GM19397 (cell line): ENCODE results near the gene BTD.
A peak's percentile ranks its signal among the peaks of the same experiment; 100 is the strongest.

Source experiments
- ATAC-seq: cut with Tn5 transposase; IDR thresholded peaks from one replicate; pipeline ENCODE4 v1.9.1; 2021; ENCODE audit warnings: mild to moderate bottlenecking, moderate library complexity; ENCODE audit not compliant: unreplicated experiment

The BTD gene, protein sequence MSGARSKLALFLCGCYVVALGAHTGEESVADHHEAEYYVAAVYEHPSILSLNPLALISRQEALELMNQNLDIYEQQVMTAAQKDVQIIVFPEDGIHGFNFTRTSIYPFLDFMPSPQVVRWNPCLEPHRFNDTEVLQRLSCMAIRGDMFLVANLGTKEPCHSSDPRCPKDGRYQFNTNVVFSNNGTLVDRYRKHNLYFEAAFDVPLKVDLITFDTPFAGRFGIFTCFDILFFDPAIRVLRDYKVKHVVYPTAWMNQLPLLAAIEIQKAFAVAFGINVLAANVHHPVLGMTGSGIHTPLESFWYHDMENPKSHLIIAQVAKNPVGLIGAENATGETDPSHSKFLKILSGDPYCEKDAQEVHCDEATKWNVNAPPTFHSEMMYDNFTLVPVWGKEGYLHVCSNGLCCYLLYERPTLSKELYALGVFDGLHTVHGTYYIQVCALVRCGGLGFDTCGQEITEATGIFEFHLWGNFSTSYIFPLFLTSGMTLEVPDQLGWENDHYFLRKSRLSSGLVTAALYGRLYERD

DNA sequence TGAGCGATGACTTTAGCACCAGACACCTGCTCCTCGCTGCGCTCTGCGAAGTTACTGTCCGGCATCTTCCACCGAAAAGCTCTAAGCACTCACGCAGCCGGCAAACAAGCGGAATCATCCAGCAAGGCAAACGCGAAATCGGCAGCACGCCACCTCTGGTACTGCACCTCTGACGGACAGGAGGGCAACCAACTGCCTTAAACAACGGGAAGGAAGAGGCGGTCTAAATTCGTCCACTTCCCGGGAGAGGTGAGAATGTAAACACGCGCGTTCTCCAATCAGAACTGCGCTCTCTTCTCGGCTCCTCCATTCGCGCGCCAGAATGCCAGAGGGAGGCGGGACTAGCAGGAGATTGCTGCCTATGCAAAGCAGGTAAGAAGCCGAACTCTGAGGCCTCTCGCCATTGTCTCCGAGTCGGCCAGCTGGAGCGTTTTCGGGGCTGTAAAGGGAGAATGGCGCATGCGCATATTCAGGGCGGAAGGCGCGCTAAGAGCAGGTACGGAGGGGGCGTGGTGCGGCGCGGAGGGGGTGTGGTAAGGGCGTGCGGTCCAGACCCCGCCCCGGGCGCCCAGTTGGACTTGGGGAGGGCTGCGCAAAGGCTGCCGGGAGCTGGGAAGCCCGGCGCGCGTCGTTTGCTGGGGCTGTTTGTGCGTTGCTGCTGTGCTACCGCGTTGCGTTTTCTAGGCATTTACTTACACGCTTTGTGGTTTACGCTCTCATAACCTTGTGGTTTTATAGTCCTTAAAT lies at the start of gene BTD, which contains the start of gene HACL1:
Gene BTD, plus strand, starts transcription at position 347 of the 747 bp plus-strand sequence. CDS start 33,695 bp downstream, outside the sequence.
Gene HACL1, minus strand, starts transcription at position 171 of the 747 bp plus-strand sequence. Its CDS starts 106 bp downstream, at position 65.
- peak; percentile 94 for ATAC-seq

DNA sequence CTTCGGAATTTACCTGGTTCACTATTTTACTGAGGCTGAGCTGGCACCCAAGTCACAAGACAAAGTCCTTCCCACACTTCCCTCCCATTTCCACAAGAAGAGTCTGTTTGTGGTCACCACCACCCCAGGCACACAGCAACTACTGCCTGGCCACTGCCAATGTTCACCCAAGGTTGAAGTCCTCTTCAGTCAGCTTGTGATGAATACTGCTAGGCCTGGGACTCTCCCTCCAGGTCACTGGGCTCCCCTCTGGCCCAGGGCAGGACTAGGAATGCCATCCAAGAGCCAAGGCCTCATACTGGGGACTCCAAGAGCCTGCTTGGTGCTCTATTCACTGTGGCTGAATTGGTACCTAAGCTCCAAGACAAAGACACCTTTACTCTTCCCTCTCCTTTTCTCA lies 49.6 kb upstream of the BTD start:
- ATAC-seq: no peak

DNA sequence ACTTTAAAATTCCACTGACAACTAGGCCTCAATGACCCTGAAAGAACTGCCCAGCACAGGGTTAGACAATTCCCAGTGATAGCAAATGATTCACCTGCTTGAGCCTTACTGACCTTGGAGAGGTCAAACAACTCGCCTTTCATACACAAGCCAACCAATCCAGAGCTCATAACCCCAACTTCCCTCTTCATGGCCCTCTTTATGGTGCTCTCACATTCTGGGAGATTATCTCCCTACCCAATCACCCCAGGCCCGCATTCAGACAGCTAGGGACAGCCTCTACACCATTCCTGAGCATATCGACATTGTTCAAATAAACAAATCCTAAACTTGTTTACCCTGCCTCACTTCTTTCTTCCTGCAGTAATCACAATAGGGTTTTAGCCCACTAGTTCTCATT lies 47.8 kb upstream of the BTD start:
- no peak for ATAC-seq

DNA sequence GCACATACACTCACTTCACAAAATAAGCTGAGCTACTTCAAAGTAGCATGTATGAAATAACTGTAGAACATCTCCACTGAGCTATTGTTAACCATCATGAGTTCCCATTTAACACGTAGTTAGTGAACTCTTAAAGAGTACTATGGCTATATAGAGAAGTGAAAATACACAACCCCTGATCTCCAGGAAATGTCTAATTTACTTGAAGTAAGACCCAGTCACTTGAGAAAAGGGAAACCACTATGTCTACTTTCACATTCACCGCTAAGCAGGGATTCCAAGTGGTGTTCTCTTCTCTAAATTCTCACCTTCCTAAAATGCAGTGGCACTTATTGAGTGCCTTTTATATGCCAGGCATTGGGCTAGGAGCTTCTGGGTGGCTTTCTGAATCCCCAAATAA lies 45.0 kb upstream of the BTD start:
- ATAC-seq: peak; percentile 73

DNA sequence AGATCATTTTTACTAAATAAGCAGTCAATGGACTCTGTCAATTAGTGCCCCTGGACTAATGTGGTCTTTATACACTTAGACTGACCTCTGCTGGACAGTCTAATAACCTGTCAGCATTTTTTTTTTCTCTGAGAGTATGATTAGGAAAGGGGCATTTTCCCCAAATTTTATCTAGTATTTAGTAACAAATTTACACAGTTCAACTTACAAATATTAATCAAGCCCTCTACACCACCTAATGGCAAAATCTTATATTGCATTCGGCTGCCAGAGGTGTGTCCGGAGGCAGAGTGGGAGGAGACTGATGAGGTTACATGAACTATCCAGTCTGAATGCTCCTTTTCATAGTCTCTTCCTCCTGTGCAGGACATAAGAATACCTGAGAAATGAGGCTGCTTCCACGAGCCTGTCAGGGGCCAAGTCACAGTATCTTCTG lies 44.0 kb upstream of the BTD start:
- ATAC-seq: peak; percentile 59

DNA sequence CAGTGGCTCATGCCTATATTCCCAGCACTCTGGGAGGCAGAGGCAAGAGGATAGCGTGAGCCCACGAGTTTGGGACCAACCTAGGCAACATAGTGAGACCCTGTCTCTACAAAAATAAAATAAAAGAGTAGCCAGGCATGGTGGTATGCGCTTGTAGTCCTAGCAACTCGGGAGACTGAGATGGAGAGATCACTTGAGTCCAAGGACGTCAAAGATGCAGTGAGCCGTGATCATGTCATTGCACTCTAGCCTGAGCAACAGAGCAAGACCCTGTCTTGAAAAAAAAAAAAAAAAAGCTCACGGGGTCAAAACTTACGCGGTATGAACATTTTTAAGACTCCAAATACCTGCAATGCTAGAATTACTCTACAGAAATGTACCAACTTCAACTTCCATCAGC lies 43.0 kb upstream of the BTD start:
- ATAC-seq: no peak

DNA sequence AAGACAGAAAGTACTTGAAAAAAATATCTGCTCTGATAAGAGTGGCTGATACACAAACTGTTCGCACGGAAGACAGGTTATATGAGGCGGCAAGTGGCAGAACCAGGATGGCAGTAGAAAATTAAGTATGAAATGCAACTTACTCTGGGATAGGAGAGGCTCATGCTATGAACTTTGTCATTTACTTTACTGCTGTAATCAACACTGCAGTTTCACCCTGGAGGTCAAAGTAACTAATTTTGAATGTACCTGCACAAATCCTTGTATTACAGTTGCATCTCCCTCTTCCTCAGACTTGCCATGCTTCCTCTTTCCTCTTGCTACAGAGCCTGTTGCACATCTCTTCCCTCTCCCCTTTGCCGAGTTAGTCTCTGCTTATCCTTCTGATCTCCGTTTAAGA lies 39.0 kb upstream of the BTD start:
- ATAC-seq: no peak

DNA sequence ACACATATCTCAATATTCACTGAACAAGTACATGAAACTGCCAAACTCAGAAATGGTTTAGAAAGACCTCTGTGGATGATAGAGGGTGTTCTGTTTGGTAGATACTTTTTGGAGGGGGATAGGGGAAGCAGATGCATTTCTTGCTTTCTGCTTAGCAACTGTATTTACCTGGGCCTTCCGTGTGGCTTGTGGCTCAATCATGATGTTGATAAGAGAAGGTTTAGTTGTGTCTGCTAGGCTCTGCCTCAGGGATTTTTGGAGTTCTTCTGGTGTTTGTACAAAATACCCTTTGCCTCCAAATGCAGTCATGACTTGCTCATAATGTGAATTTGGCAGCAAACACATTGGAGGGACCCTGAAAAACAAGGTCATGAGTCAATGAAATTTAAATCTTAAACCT lies 38.4 kb upstream of the BTD start:
- no peak for ATAC-seq

DNA sequence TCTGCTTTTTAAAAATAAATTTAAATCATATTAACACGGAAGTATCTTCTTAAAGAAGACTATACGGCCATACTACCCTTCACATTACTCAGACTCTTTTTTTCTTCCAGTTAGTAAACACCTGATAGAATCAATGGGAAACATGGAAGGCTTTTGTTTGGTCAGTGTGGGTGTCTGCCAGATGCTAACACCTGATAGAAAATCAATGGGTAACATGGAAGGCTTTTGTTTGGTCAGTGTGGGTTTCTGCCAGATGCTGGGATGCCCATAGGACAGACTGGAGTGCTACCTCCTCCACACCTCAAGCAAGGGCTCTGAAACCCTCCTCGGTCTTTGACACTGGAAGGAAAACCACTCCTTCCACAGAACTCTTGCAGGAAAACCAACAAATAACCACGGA lies 29.4 kb upstream of the BTD start:
- ATAC-seq: no peak

DNA sequence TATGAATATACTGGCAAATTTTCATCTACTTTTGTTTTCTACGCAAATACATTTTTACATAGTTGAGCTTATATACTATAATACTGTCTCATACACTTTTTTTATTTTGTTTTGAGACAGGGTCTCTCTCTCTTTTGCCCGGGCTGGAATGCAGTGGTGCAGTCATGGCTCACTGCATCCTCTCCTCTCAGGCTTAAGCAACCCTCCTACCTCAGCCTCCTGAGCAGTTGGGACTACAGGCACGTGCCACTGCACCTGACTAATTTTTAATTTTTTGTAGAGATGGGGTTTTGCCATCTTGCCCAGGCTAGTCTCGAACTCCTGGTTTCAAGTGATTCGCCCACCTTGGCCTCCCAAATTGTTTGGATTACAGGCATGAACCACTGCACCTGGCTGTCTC lies 26.1 kb upstream of the BTD start:
- ATAC-seq: no peak

DNA sequence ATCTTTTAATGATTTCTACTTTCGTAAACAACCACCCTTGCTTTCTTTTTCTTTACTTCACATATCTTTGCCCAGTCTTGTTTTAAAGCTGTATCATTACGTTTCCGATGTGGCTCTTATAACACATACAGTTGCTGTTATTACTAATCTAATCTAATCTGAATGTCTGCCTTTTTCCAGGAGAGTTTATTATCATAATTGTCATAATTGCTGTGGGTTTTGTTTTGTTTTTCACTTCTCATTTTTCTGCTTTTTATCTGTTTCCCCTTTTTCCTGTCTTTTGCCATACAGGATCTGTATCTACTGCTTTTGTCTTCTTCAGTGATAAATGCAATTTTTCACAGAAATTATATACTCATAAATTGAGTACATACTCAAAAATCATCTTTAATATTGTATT lies 25.1 kb upstream of the BTD start:
- ATAC-seq: no peak

DNA sequence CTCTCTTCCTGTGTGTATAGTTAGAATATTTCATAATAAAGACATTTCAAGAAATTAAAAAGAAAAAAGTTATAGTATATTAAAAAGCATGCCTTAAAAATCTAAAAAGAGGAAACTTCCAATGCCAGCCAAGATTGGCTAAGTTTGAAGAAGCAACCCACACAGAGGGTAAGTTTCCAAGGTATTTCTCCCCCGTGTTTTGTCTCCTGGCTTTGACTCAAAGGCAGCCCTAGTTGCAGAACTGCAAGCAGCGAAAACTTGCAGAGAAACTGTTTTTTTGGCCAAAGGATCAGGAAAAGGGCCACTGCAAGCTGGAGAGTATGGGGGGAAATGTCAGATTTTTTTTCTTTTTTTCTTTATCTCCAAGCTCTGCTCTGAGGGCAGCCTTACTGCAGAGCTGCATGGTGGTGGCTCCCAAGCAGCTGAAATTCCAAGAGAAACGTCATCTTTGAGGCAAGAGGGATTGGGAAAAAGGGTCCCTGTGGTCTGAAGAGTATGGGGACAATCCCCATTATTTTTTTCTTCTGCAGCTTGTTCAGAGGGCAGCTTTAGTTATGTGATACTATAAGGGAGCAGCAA lies 23.2 kb upstream of the BTD start:
- ATAC-seq: no peak

DNA sequence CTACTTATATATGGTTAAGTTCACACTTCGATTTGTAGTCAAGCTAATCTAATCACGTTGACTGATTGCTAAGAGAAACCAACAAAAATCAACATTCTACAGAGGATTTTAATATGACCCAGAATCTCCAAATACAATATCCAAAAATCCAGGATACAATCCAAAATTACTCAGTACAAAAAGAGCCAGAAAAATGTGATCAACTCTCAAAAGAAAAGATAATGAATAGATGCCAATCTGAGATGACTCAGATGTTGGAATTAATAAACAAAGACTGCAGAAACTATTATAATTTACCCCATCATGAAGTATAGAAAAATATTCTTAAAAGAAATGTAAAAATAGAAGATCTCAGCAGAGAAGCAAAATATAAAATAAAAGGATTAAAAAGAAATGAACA lies 22.5 kb upstream of the BTD start:
- ATAC-seq: no peak

DNA sequence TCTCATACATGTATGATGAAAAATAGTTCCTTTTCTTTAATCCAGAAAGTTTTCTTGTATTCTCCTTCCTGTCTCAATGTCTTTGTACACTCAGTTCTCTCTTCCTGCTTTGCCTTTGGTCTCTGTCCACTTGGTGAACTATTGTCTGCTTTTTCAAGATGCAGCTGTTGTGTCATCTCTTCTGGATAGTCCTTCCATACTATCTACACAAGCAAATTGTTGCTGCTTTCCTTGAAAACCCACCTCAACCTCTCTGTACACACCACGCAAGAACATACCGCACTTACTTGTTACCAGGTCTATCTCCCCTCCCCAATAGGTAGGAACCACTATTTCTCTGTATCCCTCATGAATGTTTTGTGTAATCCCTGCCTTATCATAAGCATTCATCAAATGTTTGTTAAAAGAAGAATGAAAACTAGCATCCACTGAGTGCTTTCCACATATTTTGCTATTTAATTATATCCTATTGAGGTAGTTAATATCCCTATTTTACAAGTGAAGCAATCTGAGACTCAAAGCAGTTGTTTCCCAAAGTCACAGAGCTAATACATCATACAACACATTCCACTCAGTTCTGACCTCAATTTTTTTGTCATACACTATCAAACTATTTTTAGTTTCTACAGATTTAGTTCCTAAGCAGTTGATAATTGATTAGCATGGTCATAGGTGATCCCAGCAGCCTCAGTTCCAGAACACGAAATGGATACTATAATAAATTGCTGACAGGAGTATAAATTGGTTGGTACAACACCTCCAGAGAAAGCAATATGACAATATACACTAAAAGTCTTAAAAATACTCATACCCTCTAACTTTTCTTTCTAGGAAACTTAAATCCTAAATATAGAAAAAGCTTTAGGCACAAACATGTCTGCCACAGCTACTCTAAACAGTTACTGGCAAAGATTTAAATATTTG lies 19.8 kb upstream of the BTD start:
- ATAC-seq: no peak

DNA sequence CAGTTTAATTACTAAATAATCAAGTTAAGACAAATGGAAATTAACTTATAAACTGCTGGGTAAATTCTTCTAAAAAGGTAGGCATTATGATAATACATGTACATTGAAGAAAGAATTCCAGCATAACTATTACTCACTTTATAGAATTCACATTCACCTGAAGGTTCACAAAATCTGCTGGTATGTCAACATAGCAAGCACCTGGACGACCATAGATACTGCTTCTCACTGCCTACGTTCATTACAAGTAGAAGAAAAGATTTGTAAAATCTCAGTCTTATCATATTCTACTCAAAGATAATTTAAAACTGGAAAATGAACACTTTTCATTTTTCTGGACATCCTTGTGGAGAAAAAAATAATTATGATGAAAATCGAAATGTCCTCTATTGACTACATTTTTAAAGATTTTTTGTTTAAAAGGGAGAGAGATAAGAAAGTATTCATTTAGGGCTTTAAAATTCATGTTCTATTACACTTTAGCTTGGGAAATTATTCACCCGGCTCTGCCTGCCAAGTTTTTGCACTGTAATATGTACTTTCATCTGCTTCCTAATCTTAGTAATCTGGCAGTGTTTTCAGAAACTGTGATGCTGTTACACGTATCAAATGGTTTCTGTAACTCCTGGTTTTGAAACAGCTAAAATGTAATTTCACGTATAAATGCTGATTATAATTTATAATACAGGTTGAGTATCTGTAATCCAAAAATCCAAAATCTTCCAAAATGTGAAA lies 16.3 kb upstream of the BTD start:
- no peak for ATAC-seq

DNA sequence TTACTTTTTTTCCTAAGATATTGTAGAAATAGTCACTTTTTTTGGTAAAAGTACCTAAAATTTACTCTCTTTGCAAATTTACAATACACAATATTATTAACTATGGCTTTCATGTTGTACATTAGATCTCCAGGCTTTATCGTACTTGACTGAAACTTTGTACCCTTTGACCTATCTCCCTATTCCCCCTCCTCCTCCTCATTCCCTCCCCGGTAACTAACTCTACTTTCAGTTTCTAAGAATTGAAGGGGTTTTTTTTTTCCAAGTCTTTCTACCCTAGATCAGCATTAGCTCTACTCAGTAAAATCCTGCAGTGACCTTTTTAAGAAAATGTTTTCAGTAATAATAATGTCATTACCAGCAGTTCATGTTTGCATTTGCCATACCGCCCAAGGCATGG lies 10.3 kb upstream of the BTD start:
- ATAC-seq: no peak

DNA sequence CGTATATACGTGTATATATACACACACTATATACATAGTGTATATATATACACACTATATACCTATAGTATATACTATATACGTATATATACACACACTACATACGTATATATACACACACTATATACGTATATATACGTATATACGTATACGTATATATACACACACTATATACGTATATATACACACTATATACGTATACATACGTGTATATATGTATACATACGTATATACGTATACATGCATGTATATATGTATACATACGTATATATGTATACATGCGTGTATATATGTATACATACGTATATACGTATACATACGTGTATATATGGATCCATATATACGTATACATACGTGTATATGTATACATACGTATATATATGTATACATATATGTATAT lies 9.6 kb upstream of the BTD start:
- no peak for ATAC-seq

DNA sequence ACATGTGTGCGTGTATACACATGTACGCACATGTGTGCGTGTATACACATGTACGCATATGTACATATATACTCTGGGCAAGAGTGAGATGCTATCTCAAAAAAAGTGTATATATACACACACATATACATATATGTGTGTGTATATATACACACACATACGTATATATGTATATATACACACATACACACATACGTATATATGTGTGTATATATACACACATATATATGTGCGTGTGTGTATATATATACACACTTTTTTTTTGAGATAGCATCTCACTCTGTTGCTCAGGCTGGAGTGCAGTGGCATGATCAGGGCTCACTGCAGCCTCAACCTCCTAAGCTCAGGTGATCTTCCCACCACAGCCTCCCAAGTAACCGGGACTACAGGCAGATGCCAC lies 8.6 kb upstream of the BTD start:
- no peak for ATAC-seq

DNA sequence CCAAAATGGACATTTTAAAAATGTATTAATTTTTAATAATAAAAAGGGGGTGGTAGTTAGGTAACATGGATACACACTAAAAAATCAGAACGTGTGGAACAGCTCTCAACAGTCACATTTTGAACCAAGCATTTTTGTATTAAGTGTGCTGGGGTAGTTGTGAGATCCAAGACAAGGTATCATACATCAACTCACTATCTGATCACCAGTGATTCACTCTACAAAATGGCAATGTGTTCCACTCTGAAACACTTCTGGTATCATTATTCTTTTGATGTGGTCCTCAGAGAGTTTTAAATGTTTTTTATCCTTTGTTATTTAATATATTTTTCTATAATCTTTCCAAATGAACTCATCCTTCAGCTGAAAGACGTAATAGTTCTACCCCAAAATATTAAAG lies 5.6 kb upstream of the BTD start:
- no peak for ATAC-seq

DNA sequence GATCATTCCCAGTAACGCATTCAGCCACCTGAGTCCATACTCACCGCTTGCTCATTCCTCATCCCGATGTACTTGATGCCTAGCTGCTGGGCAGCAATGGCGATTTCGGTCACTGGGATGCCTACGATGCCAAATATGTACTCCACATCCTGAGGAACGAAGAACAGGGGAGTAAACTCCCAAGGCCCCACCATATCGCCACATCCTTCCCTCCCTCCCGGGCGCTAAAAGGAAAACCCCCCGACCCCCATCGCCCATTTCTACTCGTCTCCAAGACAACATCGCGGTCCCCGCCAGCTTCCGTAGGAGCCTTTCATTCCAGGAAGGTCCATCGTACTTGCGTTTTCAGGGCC lies 523 bp upstream of the BTD start:
- ATAC-seq: peak; percentile 14
